HepG2 (cell line): ENCODE data around the gene SNX27. TPM values are rescaled to one million over a fixed set of nuclear protein-coding genes. Genes with fewer than 3 reads are reported as not detected.

Experiments
- ATAC-seq: fragments of 200-7000 bp; cut with Tn5 transposase; 3 replicates; pipeline ENCODE4 v1.9.1; 2020; ENCODE audit warnings: mild to moderate bottlenecking, moderate library complexity
- BruUV-seq: library from RNA; stranded (reverse); fragments of 400-500 nt; replicated peaks from 2 replicates; lab custom pipeline; 2021; lab: Mats Ljungman, UMichigan
- CTCF ChIA-PET: fragments of 300-600 bp; formaldehyde crosslinking; extraction: SDS; loops from one replicate; lab custom pipeline; 2021; ENCODE audit warnings: low total read pairs, inconsistent platforms, low intra/inter-chr PET ratio; lab: Yijun Ruan, JAX
- POLR2A ChIA-PET: fragments of 350-600 bp; sonication (Branson Sonifier 250); formaldehyde crosslinking; loops from one replicate; lab custom pipeline; 2020; ENCODE audit warnings: antibody characterized with exemption, inconsistent platforms; lab: Yijun Ruan, JAX
- DNase-seq: peaks from one replicate; pipeline ENCODE4 v3.0.0-alpha.2; 2015; ENCODE audit warnings: low spot score
- FAIRE-seq: peaks from 3 replicates; lab custom pipeline; 2011; peaks lifted over from hg19 to GRCh38; lab: Jason Lieb, UNC
- H2AFZ ChIP-seq: one replicate; pipeline ENCODE4 v1.6.1; 2011; ENCODE audit warnings: low read length, inconsistent platforms
- H3K27ac ChIP-seq: fragments of 300-600 bp; 3 replicates; pipeline ENCODE4 v1.8.0; 2011; ENCODE audit warnings: mixed run types, mild to moderate bottlenecking, mixed read lengths, low read length, inconsistent platforms; ENCODE audit not compliant: insufficient read depth; ENCODE audit errors: extremely low read length
- H3K27me3 ChIP-seq, 2 experiments: fragments of 200-600 bp in 1 of 2; 2 replicates in 1 of 2; 3 replicates in 1 of 2; pipeline versions ENCODE4 v1.6.0 to v1.8.0; 2011; ENCODE audit warnings: low read length in 2 of 2, mild to moderate bottlenecking in 2 of 2, moderate library complexity in 2 of 2, inconsistent platforms in 1 of 2; ENCODE audit not compliant: insufficient read depth in 2 of 2, control insufficient read depth in 1 of 2
- H3K36me3 ChIP-seq, 2 experiments: fragments of 200-600 bp in 1 of 2; replicated peaks in 1 of 2; 2 replicates in 1 of 2; 3 replicates in 1 of 2; pipeline versions ENCODE4 v1.5.1 to v1.8.0; 2011; ENCODE audit warnings: low read length in 2 of 2, inconsistent platforms in 1 of 2; ENCODE audit not compliant: insufficient read depth in 2 of 2, control insufficient read depth in 1 of 2
- H3K4me1 ChIP-seq: 2 replicates; pipeline ENCODE4 v1.5.1; 2012; ENCODE audit warnings: low read length, inconsistent platforms; ENCODE audit not compliant: insufficient read depth
- H3K4me2 ChIP-seq: 2 replicates; pipeline ENCODE4 v1.6.0; 2011; ENCODE audit warnings: low read depth, low read length, inconsistent platforms
- H3K4me3 ChIP-seq, 3 experiments: fragments of 200-600 bp in 1 of 3; sonication (generic), shearing (Covaris generic) in 1 of 3; replicated peaks in 1 of 3; 2 replicates each; pipeline ENCODE4 v1.5.1; 2011 to 2016; ENCODE audit warnings: low read length in 3 of 3, inconsistent platforms in 2 of 3, low read depth in 2 of 3, mild to moderate bottlenecking in 2 of 3, control low read depth in 1 of 3, mixed read lengths in 1 of 3; ENCODE audit not compliant: insufficient read depth in 1 of 3
- H3K79me2 ChIP-seq: one replicate; pipeline ENCODE4 v1.6.1; 2011; ENCODE audit warnings: low read length, inconsistent platforms; ENCODE audit not compliant: insufficient read depth
- H3K9ac ChIP-seq: 2 replicates; pipeline ENCODE4 v1.6.0; 2011; ENCODE audit warnings: mild to moderate bottlenecking, low read depth, low read length, inconsistent platforms; ENCODE audit not compliant: insufficient read depth
- H3K9me3 ChIP-seq: 2 replicates; pipeline ENCODE4 v1.5.1; 2012; ENCODE audit warnings: mild to moderate bottlenecking, low read length
- H4K20me1 ChIP-seq: 2 replicates; pipeline ENCODE4 v1.6.0; 2011; ENCODE audit warnings: inconsistent platforms, mild to moderate bottlenecking, low read length, moderate library complexity; ENCODE audit not compliant: insufficient read depth
- AKAP8 ChIP-seq: sonication (generic); formaldehyde crosslinking; IDR thresholded peaks from 2 replicates; pipeline ENCODE4 v1.5.1; 2020; ENCODE audit warnings: mild to moderate bottlenecking, missing genetic modification reagents
- GPN1 ChIP-seq: sonication (generic); formaldehyde crosslinking; IDR thresholded peaks from 2 replicates; pipeline ENCODE4 v1.5.1; 2020; ENCODE audit warnings: missing genetic modification reagents, borderline replicate concordance
- KLF13 ChIP-seq: sonication (generic); formaldehyde crosslinking; IDR thresholded peaks from 2 replicates; pipeline ENCODE4 v1.4.0; 2020; ENCODE audit warnings: mild to moderate bottlenecking, missing genetic modification reagents
- LCORL ChIP-seq, 2 experiments: fragments of 450-650 bp in 1 of 2; sonication (generic) in 1 of 2; formaldehyde crosslinking in 1 of 2; IDR thresholded peaks; 2 replicates each; pipeline versions ENCODE4 v1.5.0 to v1.6.1; 2017 to 2020; ENCODE audit warnings: antibody characterized with exemption in 1 of 2, missing genetic modification reagents in 1 of 2
- MEIS1 ChIP-seq: sonication (generic); formaldehyde crosslinking; IDR thresholded peaks from 2 replicates; pipeline ENCODE4 v1.9.0; 2021; ENCODE audit warnings: mild to moderate bottlenecking, missing genetic modification reagents, moderate library complexity, borderline replicate concordance
- POLR2G ChIP-seq: fragments of 200-400 bp; formaldehyde crosslinking; IDR thresholded peaks from 2 replicates; pipeline ENCODE4 v1.6.1; 2018; ENCODE audit warnings: mild to moderate bottlenecking, low read depth, low read length, moderate library complexity
- RARG ChIP-seq: sonication (generic); formaldehyde crosslinking; IDR thresholded peaks from 2 replicates; pipeline ENCODE4 v1.4.0; 2020; ENCODE audit warnings: low read depth, mild to moderate bottlenecking, missing genetic modification reagents
- RFX5 ChIP-seq: IDR thresholded peaks from 2 replicates; pipeline ENCODE4 v1.6.1; 2011; ENCODE audit warnings: low read depth, low read length, improper control_type of control experiment
- SAFB2 ChIP-seq: sonication (generic); formaldehyde crosslinking; IDR thresholded peaks from 2 replicates; pipeline ENCODE4 v1.5.1; 2020; ENCODE audit warnings: missing genetic modification reagents, low read depth, mild to moderate bottlenecking, borderline replicate concordance
- SATB2 ChIP-seq: sonication (generic); formaldehyde crosslinking; IDR thresholded peaks from 2 replicates; pipeline ENCODE4 v1.5.0; 2020; ENCODE audit warnings: missing genetic modification reagents
- ZFP36 ChIP-seq: fragments of 150-350 bp; IDR thresholded peaks from 2 replicates; pipeline ENCODE4 v1.6.1; 2018; ENCODE audit warnings: borderline replicate concordance, low read length, low read depth; ENCODE audit not compliant: partially characterized antibody
- ZNF274 ChIP-seq: sonication (generic); formaldehyde crosslinking; IDR thresholded peaks from 2 replicates; pipeline ENCODE4 v1.5.1; 2020; ENCODE audit warnings: mild to moderate bottlenecking, missing genetic modification reagents
- ZNF282 ChIP-seq: fragments of 450-650 bp; IDR thresholded peaks from 2 replicates; pipeline ENCODE4 v1.6.1; 2018; ENCODE audit not compliant: partially characterized antibody
- ZNF460 ChIP-seq: sonication (generic); formaldehyde crosslinking; IDR thresholded peaks from 2 replicates; pipeline ENCODE4 v1.5.1; 2020; ENCODE audit warnings: missing genetic modification reagents, mild to moderate bottlenecking, borderline replicate concordance
- ZNF652 ChIP-seq: IDR thresholded peaks from 2 replicates; pipeline ENCODE4 v1.6.1; 2016; ENCODE audit warnings: low read depth, borderline replicate concordance
- WGBS: methylation state at CpG from one replicate; pipeline ENCODE4 v1.1.6; 2017; ENCODE audit warnings: low lambda C conversion rate; 5-methylcytosine and 5-hydroxymethylcytosine counted together
- in situ Hi-C: cut with HindIII; loops from 2 replicates; pipeline ENCODE4 v1.10.0; 2017; ENCODE audit warnings: low pct_unique_long_range_greater_than_20kb; ENCODE audit not compliant: extremely low pct_ligation_motif_present
- intact Hi-C: fragments of 100-400 bp; cut with micrococcal nuclease; formaldehyde crosslinking; loops from one replicate; pipeline ENCODE4 v1.10.0; 2022; ENCODE audit not compliant: unreplicated experiment
- polyA plus RNA-seq, 8 experiments: library from polyadenylated mRNA; depleted of rRNA in 3 of 8; stranded (reverse) in 7 of 8; unstranded in 1 of 8; fragments of >200 nt; fragmentation: Illumina TruSeq in 4 of 8; extraction: Trizol in 4 of 8; gene quantifications; 2 replicates each; pipeline versions ENCODE4 v1.2.1 to v1.2.3, GENCODE V29; 2011 to 2016; ENCODE audit warnings: low read depth in 4 of 8, missing spikeins in 1 of 8, mixed read lengths in 1 of 8; ENCODE audit not compliant: insufficient read depth in 1 of 8
- total RNA-seq, 5 experiments: library from RNA; depleted of rRNA; stranded (reverse); fragments of >200 nt; fragmentation: Illumina TruSeq; extraction: Trizol; gene quantifications; 2 replicates each; pipeline ENCODE4 v1.2.3, GENCODE V29; 2016; ENCODE audit warnings: low read depth in 1 of 5
- TF ChIP-seq, protein P1 (sequence below): sonication (generic); formaldehyde crosslinking; IDR thresholded peaks from 2 replicates; pipeline ENCODE4 v1.4.0; 2020; ENCODE audit warnings: missing genetic modification reagents, borderline replicate concordance

Gene SNX27
- total and polyA plus RNA-seq, 2 of the 13 experiments (the other 11 are each of a cell fraction or from before 2014, with no cell fraction given) = 14.4 to 17.8 TPM

DNA sequence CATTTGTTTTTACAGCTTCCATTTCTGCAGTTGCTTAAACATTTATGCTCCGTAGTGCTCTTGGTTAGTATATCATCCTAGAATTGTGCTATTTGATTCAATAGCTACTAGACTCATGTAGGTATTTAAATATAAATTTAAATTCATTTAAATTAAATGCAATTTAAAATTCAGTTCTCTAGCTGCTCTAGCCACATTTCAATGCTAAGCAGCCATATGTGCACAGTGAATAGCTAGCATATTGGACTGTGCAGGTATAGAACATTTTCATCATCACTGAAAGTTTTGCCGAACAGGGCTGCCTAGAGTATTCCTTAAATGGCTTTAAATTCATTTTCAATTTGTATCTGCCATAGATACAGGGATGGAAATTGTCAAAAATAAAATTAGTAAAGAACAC, 72.3 kb downstream of the SNX27 start (continued):
- no peak for TF ChIP-seq GPN1 (CRISPR knock-in tag)
- no peak for TF ChIP-seq MEIS1
- TF ChIP-seq POLR2G = no peak
- no peak for TF ChIP-seq RARG (CRISPR knock-in tag)
- TF ChIP-seq, protein P1, sequence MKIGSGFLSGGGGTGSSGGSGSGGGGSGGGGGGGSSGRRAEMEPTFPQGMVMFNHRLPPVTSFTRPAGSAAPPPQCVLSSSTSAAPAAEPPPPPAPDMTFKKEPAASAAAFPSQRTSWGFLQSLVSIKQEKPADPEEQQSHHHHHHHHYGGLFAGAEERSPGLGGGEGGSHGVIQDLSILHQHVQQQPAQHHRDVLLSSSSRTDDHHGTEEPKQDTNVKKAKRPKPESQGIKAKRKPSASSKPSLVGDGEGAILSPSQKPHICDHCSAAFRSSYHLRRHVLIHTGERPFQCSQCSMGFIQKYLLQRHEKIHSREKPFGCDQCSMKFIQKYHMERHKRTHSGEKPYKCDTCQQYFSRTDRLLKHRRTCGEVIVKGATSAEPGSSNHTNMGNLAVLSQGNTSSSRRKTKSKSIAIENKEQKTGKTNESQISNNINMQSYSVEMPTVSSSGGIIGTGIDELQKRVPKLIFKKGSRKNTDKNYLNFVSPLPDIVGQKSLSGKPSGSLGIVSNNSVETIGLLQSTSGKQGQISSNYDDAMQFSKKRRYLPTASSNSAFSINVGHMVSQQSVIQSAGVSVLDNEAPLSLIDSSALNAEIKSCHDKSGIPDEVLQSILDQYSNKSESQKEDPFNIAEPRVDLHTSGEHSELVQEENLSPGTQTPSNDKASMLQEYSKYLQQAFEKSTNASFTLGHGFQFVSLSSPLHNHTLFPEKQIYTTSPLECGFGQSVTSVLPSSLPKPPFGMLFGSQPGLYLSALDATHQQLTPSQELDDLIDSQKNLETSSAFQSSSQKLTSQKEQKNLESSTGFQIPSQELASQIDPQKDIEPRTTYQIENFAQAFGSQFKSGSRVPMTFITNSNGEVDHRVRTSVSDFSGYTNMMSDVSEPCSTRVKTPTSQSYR (CRISPR knock-in tag) = no peak
- TF ChIP-seq SATB2 = no peak

GRCh38 chr1:151686561-151686960, 74.7 kb downstream of the SNX27 start:
- WGBS = 91% methylated on average over 2 of the region's 2 CpGs
- Histone ChIP-seq H3K4me1 (peaks cover 11% of the 10 kb centered on the region), H3K27ac (no peak overlapping the region), H3K9ac (no peak overlapping the region), H3K27me3 (no peaks in the 10 kb centered on the region), H4K20me1 (no peaks in the 10 kb centered on the region), H3K4me3 (no peak overlapping the region), H2AFZ (no peak overlapping the region), H3K9me3 (no peaks in the 10 kb centered on the region), H3K36me3 (peaks cover 1 to 7% of the 10 kb centered on the region in 2 experiments; a peak in 2 of 5 replicates), H3K79me2 (no peaks in the 10 kb centered on the region), H3K4me2 (no peak overlapping the region)
- no peak for ATAC-seq
- no peak for FAIRE-seq
- CTCF ChIA-PET = no interaction called here
- no TSS peak for BruUV-seq
- DNase-seq = no peak
- in situ Hi-C loops = no loop called here
- intact Hi-C loops = no loop called here
- TF ChIP-seq ZNF460 (CRISPR knock-in tag) (no peak), KLF13 (CRISPR knock-in tag) (no peak), ZNF282 (no peak), AKAP8 (CRISPR knock-in tag) (no peak), ZFP36 (no peak), LCORL (IDR thresholded peaks at IDR 0.05) (no peak), LCORL (CRISPR knock-in tag; IDR thresholded peaks at IDR 0.05) (no peak), SAFB2 (no peak), ZNF274 (CRISPR knock-in tag) (no peak), ZNF652 (CRISPR knock-in tag) (no peak), RFX5 (no peak)
- POLR2A ChIA-PET = no interaction called here
